Stomach (tissue), 4 donors: ENCODE measurements around the gene PTPN22.

ENCODE experiments used
- EP300 ChIP-seq: sonication (generic); formaldehyde crosslinking; IDR thresholded peaks from one replicate; pipeline ENCODE4 v1.6.1; 2017; ENCODE audit warnings: antibody characterized with exemption
- POLR2AphosphoS5 ChIP-seq, 3 donors: sonication (generic); formaldehyde crosslinking; IDR thresholded peaks; one replicate each; pipeline ENCODE4 v1.6.1; 2016; ENCODE audit warnings: antibody characterized with exemption in 3 of 3
- TF ChIP-seq, protein P1 (sequence below), 7 experiments: fragments of 450-650 bp in 4 of 7; fragments of 200-600 bp in 3 of 7; sonication (generic) in 3 of 7; IDR thresholded peaks; one replicate each; pipeline ENCODE4 v1.5.1; 2016 to 2019; ENCODE audit warnings: antibody characterized with exemption in 7 of 7, control low read depth in 2 of 7, mild to moderate bottlenecking in 1 of 7

DNA sequence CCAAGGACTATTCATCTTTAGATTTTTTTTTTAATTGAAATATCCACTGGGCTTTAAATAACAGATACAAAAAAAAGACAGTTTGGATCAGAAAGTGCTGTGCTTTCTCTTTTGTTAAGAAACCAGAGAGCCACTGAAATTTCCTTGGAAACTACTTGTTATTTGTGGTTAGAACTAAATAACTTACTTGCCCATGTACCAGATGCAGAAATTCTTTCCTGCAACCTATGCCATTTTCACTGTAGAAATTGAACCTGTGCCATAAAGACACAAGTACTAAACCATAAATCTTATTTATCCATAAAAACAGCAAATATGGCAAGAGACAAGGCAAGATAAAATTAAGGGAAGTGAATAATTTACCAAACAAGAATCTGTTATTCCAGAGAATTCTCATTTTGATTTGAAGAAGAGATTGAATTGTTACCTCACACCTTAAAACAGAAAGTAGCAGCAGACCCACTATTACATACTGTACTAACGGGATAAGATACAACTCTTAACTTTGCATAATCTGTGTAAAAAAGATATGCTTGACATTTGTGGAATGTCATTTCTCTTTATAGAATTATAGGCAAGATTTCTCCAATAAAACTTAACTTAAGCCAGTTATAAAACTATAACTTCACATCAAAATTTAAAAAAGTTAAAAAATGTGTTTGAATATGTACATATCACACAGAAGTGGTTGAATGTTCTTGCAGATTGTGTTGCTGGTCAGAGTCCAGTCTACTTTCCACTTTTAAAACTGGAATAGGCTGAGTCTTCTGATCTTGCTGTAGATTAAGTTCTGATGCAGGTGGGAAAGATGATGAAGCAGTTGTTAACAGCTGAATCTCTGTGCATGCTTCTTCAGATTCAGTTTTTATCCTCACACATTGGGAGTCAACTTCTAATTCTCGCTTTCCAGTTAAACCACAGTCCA is 105.9 kb downstream of the PTPN22 start:
- TF ChIP-seq, protein P1, sequence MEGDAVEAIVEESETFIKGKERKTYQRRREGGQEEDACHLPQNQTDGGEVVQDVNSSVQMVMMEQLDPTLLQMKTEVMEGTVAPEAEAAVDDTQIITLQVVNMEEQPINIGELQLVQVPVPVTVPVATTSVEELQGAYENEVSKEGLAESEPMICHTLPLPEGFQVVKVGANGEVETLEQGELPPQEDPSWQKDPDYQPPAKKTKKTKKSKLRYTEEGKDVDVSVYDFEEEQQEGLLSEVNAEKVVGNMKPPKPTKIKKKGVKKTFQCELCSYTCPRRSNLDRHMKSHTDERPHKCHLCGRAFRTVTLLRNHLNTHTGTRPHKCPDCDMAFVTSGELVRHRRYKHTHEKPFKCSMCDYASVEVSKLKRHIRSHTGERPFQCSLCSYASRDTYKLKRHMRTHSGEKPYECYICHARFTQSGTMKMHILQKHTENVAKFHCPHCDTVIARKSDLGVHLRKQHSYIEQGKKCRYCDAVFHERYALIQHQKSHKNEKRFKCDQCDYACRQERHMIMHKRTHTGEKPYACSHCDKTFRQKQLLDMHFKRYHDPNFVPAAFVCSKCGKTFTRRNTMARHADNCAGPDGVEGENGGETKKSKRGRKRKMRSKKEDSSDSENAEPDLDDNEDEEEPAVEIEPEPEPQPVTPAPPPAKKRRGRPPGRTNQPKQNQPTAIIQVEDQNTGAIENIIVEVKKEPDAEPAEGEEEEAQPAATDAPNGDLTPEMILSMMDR (IDR thresholded peaks at IDR 0.05): no peak
- TF ChIP-seq POLR2AphosphoS5 (IDR thresholded peaks at IDR 0.05): no peak
- TF ChIP-seq EP300: no peak
